GM21423 (cell line): Measurements from ENCODE around the gene URM1.
"Not testable (repeated sequence)": the region's sequence is repeated elsewhere in the genome, so short reads cannot be mapped to it uniquely, and the experiment has no call there.

Experiments used
- ATAC-seq: cut with Tn5 transposase; IDR thresholded peaks from one replicate; pipeline ENCODE4 v1.9.1; 2021; ENCODE audit warnings: mild to moderate bottlenecking, moderate library complexity; ENCODE audit not compliant: unreplicated experiment

Gene URM1

DNA sequence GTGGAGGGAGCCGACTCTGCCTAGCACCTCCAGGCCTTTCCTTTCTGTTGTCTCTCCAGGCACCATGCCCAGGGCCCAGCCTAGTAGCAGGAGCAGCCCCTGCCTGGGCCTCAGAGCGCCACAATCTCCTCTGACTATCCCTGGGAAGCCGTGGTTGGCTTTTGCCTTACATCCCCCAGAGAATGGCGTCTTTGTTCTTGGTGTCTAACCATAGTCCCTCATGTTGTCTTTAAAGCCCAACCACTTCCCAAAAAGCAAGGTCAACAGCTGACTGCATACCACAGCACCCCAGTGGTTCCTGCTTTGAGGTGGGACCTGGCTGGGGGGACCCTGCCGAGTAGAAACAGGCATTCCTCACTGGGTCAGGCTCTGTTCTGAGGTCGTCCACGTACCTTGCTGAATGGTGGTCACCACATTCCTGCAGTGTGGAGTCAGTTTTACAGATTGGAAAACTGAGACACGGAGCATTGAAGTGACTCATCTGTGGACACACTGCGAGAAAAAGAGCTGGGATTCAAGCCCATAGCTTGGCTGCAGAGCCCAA lies 35.7 kb downstream of the URM1 start:
- ATAC-seq = no peak

- no peak for ATAC-seq
These were observed 37.8 kb downstream of the URM1 start for GRCh38 chr9:128408963-128409431.

DNA sequence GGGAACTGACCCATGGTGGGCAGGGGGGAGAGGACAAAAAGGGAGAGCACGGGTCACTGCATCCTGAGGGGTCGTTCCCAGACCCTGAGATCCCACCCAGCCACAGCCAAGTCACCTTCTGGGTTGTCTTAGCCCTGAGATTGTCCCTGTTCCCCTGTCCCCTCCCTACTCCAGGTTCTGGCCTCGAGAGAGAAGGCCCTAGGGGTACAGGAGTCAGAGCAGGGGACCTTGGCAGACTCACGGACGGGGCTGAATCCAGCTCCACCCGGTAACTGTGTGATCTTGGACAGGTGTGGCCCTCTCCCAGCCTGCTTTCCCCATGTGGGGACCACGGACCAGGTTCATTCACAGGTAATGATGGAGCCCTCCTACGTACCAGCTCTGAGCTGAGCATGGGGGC lies 38.3 kb downstream of the URM1 start:
- ATAC-seq = no peak

DNA sequence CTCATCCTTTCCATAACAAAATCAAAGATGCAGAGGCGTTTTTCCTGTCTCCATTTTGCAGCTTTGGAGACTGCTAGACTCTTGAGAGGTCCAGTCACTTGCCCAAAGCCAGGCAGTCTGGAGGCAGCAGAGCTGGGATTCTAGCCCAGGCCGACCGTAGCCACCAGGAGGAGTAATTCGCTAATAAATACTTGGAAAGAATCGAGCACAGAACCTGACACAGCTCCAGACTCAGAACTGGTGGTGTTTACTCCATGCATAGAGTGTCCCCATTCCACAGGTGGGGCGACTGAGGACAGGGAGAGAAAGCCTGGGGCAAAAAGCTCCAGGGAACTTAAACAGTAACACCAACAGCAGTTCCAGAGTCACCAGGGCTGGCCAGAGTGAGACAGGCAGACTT lies 38.8 kb downstream of the URM1 start:
- no peak for ATAC-seq

GRCh38 chr9:128411364-128412119 lies 40.4 kb downstream of the URM1 start:
- no peak for ATAC-seq

DNA sequence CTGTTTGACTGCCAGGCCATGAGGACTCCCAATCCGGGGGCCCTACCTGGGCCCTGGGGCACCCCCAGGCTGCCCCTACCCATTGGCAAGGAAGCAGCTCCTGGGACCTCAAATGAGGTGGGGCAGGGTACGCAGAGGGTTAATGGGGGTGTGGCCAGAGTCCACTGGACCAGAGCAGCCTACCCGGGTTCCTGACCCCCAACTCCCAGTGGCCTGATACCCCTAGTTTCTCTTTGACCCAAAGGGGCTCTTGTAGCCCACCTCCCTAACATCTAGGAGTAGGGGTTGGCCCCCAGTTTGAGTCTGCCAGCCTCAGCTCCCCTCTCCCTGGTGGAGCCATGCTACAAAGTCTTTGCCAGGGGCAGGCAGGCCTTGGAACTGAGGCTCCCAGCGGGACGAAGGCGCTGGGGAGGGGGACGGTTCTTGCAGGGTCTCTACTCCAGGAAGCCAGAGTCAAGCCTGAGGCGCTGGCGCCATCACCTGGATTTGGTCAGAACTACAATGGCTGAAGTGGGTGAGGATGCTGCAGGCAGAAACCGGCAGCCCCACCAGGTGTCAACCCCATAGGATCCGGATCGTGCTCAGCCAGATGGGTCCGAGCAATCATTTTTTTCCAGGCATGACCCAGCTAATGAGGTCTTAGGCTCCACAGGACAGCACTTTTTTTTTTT lies 41.1 kb downstream of the URM1 start:
- ATAC-seq = no peak

GRCh38 chr9:128413728-128414127 lies 42.6 kb downstream of the URM1 start:
- not testable (repeated sequence) for ATAC-seq

- ATAC-seq = no peak
These were observed 43.3 kb downstream of the URM1 start for GRCh38 chr9:128414461-128414860.

- ATAC-seq = no peak
These were observed 44.1 kb downstream of the URM1 start for GRCh38 chr9:128415281-128415680.

- ATAC-seq = no peak
These were observed 44.8 kb downstream of the URM1 start for GRCh38 chr9:128416014-128416413.

- no peak for ATAC-seq
These were observed 45.4 kb downstream of the URM1 start for GRCh38 chr9:128416432-128417019.

- no peak for ATAC-seq
These were observed 48.1 kb downstream of the URM1 start for GRCh38 chr9:128419061-128419925.

GRCh38 chr9:128420060-128420650 lies 49.0 kb downstream of the URM1 start:
- ATAC-seq = peak; percentile 80

DNA sequence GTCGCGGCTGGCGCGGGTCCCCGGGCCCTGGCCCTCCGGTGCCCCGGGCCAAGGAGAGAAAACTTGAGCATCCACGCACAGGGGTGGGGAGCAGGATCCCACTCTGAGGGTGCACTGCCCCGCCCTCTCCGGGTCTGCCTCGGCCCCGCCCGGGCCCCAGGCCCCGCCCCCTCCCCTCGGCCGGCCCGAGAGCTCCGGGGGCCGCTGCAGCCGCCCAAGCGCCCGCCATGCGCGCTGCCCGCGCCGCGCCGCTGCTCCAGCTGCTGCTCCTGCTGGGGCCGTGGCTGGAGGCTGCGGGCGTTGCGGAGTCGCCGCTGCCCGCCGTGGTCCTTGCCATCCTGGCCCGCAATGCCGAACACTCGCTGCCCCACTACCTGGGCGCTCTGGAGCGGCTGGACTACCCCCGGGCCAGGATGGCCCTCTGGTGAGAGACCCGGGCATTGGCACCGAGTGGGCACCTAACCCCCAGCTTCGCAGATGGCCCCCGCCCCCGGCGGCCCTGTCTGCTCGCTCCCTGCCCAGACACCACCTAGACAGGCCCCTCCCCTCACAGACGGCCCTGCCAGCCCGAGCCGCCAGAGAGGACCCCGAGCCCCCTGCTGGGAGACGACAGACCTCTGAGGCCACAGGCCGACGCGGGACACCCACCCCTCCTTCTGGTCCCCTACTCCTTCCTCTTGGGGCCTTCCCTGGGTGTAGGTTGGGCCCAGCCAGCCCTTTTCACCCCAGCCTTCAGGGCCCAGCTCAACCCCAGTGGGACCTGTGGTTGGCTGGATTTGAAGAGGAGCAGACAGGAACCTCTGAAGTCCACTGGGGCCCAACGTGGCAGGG lies 49.7 kb downstream of the URM1 start, which contains the start of gene CERCAM:
TSS of gene CERCAM (plus strand) at position 207 of the 831 bp plus-strand sequence. CDS start at position 228, 21 bp downstream.
- ATAC-seq = peak; percentile 59

GRCh38 chr9:128421482-128421996 lies 50.4 kb downstream of the URM1 start:
- ATAC-seq = no peak

GRCh38 chr9:128422022-128422782 lies 51.0 kb downstream of the URM1 start:
- not testable (repeated sequence) for ATAC-seq

DNA sequence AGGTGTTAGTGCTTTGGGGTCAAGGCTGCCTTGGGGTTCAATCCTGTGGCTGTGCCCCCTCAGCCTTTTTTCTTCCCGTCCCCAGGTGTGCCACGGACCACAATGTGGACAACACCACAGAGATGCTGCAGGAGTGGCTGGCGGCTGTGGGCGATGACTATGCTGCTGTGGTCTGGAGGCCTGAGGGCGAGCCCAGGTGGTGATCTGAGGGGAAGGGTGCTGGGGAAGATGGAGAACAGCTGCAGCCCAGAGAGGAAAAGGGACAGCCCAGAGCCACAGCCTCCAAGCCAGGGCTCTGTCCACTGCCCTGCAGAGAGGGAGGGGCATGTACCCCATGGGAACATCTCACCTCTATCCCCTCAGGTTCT lies 51.6 kb downstream of the URM1 start:
- no peak for ATAC-seq

DNA sequence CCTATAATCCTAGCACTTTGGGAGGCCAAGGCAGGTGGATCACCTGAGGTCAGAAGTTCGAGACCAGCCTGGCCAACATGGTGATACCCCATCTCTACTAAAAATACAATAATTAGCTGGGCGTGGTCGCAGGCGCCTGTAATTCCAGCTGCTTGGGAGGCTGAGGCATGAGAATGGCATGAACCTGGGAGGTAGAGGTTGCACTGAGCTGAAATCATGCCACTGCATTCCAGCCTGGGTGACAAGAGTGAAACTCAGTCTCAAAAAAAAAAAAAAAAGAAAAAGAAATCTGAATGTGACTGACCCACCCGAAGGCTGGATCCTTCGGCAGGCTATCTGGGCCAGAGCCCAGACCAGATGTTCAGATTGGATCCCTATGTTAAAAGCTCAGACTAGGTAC lies 52.2 kb downstream of the URM1 start:
- not testable (repeated sequence) for ATAC-seq
